Fibroblast of upper back skin (primary cell): Measurements from ENCODE around the gene LCN2.
"Not testable (repeated sequence)": the region's sequence is repeated elsewhere in the genome, so short reads cannot be mapped to it uniquely, and the experiment has no call there.

Experiments
- DNase-seq: peaks from one replicate; pipeline ENCODE4 v3.0.0-alpha.2; 2013

Gene LCN2

GRCh38 chr9:128128836-128129590, 20.2 kb upstream of the LCN2 start:
- DNase-seq, result no peak

DNA sequence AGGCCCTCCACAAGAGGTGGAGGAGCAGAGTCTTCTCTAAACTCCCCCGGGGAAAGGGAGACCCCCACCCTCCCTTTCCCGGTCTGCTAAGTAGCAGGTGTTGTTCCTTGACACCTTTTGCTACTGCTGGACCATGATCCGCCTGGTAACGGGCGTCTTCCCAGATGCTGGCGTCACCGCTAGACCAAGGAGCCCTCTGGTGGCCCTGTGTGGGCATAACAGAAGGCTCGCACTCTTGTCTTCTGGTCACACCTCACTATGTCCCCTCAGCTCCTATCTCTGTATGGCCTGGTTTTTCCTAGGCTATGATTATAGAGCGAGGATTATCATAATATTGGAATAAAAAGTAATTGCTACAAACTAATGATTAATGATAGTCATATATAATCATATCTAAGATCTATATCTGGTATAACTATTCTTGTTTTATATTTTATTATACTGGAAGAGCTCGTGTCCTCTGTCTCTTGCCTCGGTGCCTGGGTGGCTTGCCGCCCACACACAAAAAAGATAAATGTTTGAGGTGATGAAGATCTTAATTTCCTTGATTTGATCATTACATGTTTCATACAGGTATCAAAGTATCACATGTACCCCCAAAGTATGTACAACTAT, 19.2 kb upstream of the LCN2 start:
- not testable (repeated sequence) for DNase-seq

DNA sequence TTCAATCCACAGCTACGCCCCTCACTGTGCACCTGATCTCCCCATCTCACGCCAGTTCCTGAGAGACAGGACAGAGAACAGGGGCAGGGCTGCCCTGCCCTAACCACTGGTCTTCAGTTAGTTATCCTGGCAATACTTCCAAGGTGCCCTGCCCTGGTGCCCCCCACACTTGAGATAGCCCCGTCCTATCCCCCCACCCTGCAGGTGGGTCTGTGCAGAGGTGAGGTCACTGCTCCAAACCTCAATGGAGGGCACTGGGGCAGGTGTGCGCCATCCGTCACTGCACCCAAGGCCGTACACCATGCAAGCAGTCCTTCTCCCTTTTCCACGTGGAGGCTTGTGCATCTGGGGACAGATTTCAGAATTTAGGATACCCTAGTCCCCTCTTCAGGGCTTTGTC, 18.6 kb upstream of the LCN2 start:
- not testable (repeated sequence) for DNase-seq

GRCh38 chr9:128131346-128131745, 17.9 kb upstream of the LCN2 start:
- DNase-seq, result not testable (repeated sequence)

GRCh38 chr9:128132139-128132538, 17.1 kb upstream of the LCN2 start:
- DNase-seq, result not testable (repeated sequence)

- not testable (repeated sequence) for DNase-seq
Measured at GRCh38 chr9:128135561-128135960, 13.7 kb upstream of the LCN2 start.

GRCh38 chr9:128136816-128137793, 12.1 kb upstream of the LCN2 start:
- DNase-seq, result peak; percentile 87

DNA sequence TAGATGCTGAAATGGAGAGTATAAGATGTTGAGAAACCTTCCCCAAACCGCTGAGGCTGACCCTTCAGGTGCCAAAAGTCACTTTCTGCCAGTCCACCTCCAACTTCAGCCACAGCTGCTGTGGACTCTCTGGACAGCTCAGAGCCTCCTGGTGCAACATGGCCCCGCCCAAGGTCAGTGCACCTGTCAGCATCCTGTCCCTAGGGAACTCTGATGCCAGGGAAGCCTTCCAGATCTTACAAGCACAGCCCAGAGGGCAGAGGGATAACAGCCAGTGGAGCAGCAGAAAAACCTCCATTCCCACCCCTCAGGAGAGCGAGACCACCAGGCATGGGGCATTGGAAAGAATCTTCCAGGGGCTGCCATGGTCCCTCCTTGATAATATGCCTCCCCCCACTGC, 11.3 kb upstream of the LCN2 start:
- DNase-seq, result no peak

DNA sequence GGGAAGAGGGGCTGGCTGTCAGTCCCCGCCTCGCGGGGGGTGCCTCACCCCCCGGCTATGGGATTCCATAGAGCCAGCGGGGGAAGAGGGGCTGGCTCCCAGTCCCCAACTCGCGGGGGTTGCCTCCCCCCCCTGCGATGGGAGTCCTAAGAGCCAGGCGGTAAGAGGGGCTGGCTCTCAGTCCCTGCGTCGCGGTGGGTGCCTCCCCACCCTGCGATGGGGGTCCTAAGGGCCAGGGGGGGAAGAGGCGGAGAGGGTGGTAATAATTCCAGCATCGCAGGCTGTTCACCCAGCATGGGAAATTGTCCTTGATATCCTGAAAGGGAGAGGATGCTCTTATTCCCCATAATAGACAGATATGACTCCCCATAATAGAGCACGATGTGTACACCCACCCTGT, 9.6 kb upstream of the LCN2 start:
- no peak for DNase-seq

GRCh38 chr9:128141604-128142003, 7.6 kb upstream of the LCN2 start:
- no peak for DNase-seq

- no peak for DNase-seq
Measured at GRCh38 chr9:128142061-128142460, 7.2 kb upstream of the LCN2 start.

GRCh38 chr9:128142596-128142995, 6.7 kb upstream of the LCN2 start:
- DNase-seq, result no peak

- DNase-seq, result no peak
Measured at GRCh38 chr9:128143525-128144238, 5.6 kb upstream of the LCN2 start.

- no peak for DNase-seq
Measured at GRCh38 chr9:128144239-128145181, 4.7 kb upstream of the LCN2 start.

DNA sequence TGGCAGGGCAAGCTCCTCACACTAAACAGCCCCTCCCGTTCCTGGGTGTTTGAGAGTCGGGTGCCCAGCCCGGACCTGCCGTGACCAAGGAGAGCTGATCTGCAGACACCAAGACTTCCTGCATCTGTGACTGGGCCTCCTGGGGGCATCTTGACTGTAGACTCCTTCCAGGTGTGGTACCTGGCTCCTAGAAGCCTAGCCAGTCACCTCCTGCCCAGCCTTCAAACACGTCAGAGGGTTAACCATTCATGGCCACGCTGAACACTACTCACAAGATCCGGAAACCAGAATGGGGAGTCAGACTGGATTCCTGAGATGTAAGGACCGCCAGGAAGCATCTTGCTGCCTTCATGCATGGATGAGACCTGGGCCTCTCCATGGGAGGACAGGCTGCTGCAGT, 3.7 kb upstream of the LCN2 start:
- DNase-seq, result no peak

DNA sequence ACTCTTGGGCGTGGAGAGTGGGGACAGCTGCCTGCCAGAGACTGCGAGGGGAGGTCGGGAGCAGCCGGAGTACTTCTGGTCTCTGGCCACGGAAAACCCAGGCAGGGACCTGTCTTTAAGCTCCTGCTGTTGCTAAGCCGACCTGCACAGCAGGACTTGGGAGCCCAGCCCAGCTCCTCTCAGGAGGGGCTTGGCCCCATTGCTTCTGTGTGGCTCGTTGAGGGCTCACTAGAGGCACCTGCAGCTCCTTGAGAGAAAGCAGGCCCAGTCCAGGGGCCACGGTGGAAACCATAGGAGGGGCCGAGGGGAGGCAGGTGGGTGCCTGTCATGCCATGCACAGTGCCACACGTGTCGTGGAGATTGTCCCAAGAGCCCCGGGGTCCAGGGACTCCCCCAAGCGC, 3.3 kb upstream of the LCN2 start:
- DNase-seq, result no peak

DNA sequence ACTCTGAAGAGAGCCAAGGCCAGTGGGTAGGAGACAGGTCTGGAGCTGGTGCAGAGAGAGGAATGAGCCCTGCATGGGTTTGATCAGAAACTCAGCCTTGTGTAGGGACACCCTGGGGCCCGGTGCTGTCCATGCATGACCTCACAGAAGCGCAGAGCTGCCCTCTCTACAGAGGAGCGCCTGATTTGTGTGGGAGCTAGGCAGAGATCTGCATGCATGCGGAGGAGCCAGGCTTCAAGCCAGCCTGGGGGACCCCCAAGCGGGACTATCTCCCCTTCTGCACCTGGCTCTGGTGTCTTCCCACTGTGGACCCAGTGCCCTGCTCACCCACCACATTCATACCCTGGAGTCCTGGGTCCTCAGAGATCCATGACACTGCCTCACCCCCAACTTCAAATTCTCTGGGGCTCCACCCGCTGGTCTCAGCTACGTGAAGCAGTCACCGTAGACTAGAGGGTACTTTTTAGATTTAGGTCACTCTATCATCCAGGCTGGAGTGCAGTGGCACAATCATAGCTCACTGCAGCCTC, 2.6 kb upstream of the LCN2 start:
- DNase-seq, result no peak

DNA sequence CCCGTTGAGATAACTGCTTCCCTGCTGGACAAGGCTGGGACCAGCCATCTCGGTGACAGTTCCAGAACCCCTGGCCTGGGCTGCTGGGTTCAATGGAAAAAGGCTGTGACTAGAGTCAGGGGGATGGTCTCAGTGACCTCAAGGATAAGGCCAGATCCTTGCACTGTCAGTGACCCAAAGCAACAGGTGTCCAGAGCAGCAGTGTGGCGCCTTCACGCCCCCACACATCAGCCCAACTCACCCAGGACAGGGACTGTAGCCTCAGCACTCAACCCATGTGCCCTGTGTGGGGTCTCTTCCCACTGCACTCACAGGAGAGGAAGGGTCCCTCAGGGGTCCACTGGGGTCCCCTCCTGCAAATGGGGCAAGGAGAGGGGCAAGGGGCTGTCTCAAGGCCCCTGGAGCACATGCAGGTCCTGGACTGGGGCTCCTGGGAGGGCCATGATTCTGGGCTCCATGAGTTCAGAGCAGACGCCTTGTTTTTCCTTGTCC, 698 bp upstream of the LCN2 start:
- DNase-seq, result no peak

GRCh38 chr9:128149951-128150593, 819 bp downstream of the LCN2 start:
- DNase-seq, result no peak

DNA sequence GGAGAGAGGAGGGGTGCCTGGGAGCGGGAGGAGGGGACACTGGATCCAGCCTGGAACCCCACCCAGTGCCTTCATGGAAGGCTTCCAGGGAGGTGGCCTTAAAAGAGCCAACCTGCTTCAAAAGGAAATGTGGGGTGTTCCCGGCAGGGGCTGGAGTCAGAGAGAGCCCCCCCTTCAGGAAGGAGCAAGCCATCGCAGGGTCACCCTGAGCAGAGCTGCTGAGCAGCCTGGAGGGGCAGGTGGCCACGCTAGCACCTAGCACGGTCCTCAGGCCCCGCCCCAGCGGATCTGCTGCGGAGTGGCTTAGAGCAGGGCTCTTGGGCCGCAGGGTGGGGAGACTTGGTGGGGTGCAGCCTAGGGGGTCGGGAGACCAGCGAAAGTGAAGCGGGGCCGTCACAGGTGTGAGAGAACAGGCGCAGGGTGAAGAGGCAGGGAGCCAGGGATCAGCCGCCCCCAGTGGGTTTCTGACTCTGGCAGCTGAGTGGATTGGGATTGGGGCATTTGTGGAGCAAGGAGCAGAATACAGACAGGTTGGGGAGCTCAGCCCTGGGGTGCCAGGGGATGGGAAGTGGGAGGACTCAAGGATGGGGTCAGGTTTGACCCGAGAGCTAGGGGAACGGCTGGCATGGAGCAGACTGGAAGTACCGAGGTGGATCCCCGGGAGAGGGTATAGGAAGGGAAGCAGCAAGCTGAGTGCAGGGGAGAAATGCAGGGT, 1.5 kb downstream of the LCN2 start:
- DNase-seq, result no peak
